HG03045 (cell line): ENCODE measurements around the gene FRMD5.

Experiments used
- ATAC-seq: cut with Tn5 transposase; IDR thresholded peaks from one replicate; pipeline ENCODE4 v1.9.1; 2021; ENCODE audit warnings: mild to moderate bottlenecking, moderate library complexity; ENCODE audit not compliant: unreplicated experiment

Gene FRMD5

GRCh38 chr15:43931790-43932435, 263.2 kb downstream of the FRMD5 start:
- ATAC-seq = no peak

GRCh38 chr15:43931119-43931518, 264.0 kb downstream of the FRMD5 start:
- ATAC-seq = no peak

DNA sequence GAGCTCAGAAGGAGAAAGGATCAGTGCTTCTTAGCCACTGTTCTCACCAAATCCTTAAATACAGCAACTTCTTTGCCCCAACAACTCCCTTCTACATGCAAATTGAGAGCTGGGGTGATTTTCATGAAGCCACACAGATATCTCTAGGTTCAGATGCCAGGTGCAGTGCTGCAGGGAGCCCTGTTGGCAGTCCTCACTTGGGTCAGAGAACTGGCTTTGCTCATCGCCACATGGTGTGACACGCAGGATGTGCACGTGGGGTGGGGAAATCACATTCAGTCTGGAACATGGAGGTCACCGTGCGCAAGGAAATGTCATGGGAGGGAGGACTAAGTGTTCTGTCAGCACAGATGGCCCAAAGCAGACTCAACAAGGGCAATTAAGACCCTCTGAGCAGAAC, 264.5 kb downstream of the FRMD5 start:
- no peak for ATAC-seq

DNA sequence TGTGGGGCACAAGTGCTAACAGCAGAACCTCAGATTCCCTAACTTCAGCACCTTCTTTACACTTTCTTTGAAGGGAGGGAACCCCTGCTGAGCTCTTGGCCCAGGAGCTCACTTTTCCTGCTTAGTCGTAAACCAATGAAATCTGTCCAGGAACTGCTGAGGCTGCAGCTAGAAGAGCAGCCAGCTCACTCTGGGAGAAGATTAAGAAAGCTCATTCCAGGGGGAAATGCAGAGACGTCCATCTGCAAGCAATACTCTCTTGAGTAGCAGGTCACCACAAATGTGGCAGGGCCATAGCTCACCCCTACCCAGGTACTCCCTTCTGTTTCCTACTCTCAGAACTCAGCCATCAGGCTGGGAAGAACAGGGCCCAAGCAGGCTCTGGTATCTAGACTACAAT, 265.0 kb downstream of the FRMD5 start:
- ATAC-seq = no peak

GRCh38 chr15:43928152-43928551, 266.9 kb downstream of the FRMD5 start:
- ATAC-seq = no peak

DNA sequence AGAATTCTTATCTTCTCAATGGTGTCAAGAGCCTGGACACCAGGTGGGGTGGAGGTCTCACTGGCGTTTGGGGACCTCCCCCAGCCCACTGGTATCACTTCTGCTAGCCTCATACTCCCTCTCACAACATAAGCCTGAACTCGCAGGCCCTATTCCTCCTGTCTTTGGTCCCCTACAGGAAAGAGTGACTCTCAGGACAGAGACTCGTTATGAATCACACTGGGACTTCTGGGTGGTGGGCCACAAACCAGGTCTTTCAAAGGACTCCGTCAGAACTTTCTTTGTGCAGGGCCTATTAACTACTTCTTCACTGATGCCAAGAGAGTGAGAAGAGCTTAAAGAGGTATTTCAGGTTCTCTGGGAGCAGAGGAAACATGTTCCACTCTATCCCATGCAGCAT, 267.9 kb downstream of the FRMD5 start:
- ATAC-seq = no peak

GRCh38 chr15:43923553-43923952, 271.5 kb downstream of the FRMD5 start:
- ATAC-seq = no peak

DNA sequence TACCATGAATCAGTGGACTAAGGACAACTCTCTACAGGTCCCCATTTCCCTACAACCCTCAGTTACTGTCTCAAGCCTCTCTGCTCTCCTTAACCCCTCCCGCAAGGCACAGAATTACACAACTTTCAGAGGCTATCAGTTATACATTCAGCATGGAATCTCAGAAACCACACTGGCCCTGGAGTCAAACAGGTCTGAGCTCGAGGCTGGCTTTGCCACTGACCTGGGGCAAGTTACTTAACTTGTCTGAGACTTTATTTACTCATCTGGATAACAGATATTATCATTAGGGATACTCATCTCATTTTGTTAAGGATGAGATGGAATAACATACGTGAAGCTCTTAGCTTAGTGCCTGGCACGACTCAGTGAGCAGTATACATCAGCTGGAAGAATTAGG, 273.1 kb downstream of the FRMD5 start:
- no peak for ATAC-seq

DNA sequence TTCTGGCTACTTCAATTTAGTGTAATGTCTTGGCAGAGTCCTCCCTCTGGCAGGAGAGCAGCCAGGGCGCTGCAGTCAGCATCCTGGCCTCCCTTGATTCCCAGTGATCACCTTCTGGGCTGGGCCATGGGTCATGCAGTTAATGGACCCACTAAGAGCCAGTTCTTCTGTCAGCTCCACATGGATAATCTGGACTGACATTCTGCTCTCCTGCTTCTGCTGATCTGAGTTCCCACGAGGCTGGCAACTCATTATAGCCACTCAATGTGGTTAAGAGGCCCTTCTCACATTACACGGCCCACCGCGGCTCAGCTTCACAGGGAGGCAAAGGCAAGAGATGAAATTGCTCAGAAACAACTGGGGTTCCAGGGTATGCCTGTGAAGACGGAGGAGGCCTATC, 274.3 kb downstream of the FRMD5 start:
- no peak for ATAC-seq

GRCh38 chr15:43920254-43920600, 274.8 kb downstream of the FRMD5 start:
- no peak for ATAC-seq

- ATAC-seq = no peak
Measured at GRCh38 chr15:43919540-43920253, 275.4 kb downstream of the FRMD5 start.

DNA sequence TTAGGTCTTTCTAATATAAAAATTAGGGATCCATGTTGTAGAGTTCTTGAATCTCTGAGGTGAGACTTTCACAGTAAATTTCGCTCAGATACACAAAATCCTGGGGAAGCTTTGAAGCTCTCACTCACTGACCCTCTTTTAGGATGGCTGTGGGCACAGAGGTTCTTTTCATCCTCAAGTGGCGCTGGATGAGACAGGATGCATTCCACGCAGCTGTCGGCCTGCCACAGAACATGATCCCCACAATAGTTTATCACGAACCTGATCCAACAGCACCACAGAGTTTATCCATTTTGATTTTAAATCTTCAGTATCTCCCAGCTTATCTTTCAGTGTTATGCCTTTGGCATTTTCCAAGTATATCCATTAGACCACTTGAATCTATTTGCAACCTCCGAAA, 276.4 kb downstream of the FRMD5 start:
- no peak for ATAC-seq

GRCh38 chr15:43916326-43916660, 278.8 kb downstream of the FRMD5 start:
- ATAC-seq = no peak

- no peak for ATAC-seq
Measured at GRCh38 chr15:43915631-43916325, 279.3 kb downstream of the FRMD5 start.

GRCh38 chr15:43913941-43914340, 281.1 kb downstream of the FRMD5 start:
- ATAC-seq = no peak

DNA sequence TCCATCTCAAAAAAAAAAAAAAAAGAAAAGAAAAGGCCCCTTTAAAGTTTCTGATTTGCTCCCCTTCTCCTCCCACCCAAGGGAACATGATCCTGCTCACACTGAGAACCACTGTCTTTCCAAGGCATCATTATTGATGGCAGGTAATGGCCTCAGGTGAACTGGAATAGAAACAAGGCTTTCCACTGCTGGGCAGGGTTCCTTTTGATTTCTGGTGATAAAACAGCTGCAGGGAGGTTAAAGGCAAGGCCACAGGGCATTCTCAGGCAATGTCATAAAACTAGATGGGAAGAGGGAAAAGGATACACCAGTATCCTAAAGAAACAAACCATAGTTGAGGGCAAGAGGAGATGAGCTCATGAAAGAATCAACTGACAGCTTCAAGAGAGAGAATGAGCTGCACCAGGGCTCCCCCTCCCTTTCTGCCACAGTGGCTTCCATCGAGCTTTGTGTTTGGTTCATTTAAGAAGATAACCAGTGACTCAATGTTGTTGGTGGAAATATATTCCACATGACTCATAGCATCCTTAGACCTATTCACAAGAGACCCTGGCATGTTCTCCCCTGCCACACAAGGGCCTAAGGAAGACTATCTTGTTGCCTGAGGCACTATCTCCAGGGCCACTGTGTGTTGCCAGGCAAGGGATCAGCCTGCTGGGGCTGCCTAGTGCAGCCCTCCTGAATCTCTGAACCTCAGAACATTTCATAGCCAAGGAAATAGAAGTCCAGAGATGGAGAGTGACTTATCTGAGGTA, 281.9 kb downstream of the FRMD5 start:
- no peak for ATAC-seq

DNA sequence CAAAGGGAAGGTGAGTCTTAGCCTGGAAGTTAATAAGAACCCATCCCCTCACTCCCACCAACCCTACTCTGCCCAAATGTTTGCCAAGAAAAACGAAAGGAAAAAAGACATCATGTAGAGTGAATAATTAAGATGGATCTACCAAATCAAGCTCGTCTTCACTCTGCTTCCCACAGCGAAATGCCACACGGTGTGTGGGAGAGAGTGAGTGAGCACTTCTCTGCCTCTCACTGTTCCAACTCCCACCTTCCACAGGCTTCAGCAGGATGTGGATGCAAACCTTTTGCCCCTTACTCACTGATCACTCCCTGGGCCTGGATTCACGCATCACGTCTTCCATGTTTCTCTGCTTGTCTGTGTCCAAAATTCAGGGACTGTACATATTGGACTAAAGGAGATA, 282.9 kb downstream of the FRMD5 start:
- ATAC-seq = no peak

DNA sequence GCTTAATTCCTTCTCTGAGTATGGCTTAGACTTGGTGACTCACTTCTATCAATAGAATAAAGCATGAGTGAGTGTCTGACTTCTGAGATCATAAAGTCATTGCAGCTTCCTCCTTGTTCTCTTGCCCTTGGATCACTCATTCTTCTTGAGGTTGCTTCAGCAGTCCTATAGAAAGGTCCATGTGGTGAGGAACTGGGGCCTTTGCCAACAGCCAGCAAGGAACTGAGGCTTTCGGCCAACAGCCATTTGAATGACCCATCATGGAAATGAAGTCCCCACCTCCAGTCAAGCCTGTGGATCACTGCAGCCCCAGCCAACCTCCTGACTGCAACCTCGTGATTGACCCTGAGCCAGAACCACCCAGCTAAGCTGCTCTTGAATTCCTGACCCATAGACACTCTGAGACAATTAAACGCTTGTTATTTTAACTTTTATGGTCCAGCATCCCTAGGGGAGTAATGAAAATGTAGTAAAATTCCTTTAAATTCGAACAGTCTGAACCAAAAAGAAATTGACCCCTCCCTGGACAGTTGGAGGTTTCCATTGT, 283.8 kb downstream of the FRMD5 start:
- ATAC-seq = no peak

DNA sequence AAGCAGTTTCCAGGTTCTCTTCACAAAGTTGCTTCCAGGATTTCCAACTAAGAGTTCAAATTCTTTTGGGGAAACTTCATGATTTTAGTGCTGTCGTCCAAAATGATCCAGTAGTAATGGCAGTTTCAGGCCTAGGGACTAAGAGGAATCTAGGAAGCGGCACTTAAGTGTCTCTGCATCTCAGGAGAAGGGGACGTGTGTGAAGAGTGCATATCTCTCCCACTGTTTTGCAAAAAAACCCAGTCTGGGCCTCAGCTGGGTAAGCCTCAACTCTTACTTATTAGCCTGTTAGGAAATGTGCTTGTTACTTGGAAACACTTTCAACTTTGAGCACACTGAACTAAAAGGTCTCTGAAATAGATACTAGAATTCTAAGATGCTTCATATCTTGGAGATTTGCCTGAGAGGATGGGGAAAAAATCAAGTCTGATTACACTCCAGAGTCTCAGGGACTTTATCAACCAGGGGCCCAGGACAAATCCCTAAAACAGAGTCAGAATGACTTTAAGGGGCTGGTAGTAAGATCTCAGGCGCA, 286.5 kb downstream of the FRMD5 start:
- ATAC-seq = no peak

DNA sequence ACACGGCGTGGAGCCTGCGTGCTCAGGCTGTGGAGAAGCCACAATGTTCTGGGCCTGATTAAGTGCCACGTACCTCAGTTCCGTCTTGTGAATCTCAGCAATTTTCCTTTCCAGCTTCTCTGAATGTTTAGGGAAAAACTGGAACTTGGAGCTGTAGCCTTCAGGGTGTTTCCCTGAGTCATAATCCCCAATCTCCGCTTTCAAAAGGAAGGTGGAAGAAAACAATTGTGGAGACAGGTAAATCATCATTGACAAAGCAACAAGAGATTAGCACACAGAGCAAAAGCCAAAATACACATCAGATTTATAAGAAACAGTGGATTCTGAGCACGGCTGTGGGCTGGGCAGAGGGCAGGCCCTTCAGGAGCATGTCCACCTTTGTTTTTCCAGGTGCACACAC, 289.3 kb downstream of the FRMD5 start:
- ATAC-seq = no peak

GRCh38 chr15:43903864-43904290, 291.2 kb downstream of the FRMD5 start:
- no peak for ATAC-seq
